ENCODE measurements around the gene CDH22.

The CDH22 gene

GRCh38 chr20:46235077-46235476 is 73.2 kb downstream of the CDH22 start:
- H2BK12ac ChIP-seq (ENCODE audit: low read length): no peak overlapping the region
- H3K4me3 ChIP-seq (ENCODE audit: low read length in 2 of 2): no peak overlapping the region
- H3K14ac ChIP-seq (ENCODE audit: low read length): no peak overlapping the region
- no peak for DNase-seq (ENCODE audit: low spot score)
- H3K23ac ChIP-seq (ENCODE audit: low read depth, low read length, poor library complexity): no peak overlapping the region
- H3K4ac ChIP-seq (ENCODE audit: low read length): no peak overlapping the region
- no peak overlapping the region for H3K9ac ChIP-seq (ENCODE audit: low read depth, low read length, poor library complexity)
- H3K4me1 ChIP-seq (ENCODE audit: control insufficient read depth in 2 of 2, insufficient read depth in 1 of 2, low read depth in 1 of 2, low read length in 2 of 2): no peaks in the 10 kb centered on the region
- H3K79me1 ChIP-seq (ENCODE audit: low read depth, low read length): no peaks in the 10 kb centered on the region
- H3K18ac ChIP-seq (ENCODE audit: low read length): no peak overlapping the region
- H3K27ac ChIP-seq (replicated peaks; ENCODE audit: low read length): no peak overlapping the region
- H3K27me3 ChIP-seq (ENCODE audit: control insufficient read depth in 3 of 3, insufficient read depth in 3 of 3, low read depth in 1 of 3, low read length in 3 of 3): peaks cover 0 to 18% (median 0%) of the 10 kb centered on the region in 3 experiments
- H3K9me3 ChIP-seq (replicated peaks in 1 of 2; ENCODE audit: control insufficient read depth in 2 of 2, insufficient read depth in 1 of 2, low read depth in 1 of 2, low read length in 2 of 2): no peaks in the 10 kb centered on the region
- H2BK15ac ChIP-seq (ENCODE audit: low read length): no peak overlapping the region
- H4K8ac ChIP-seq (ENCODE audit: low read depth, low read length): no peak overlapping the region
- no peak overlapping the region for H3K4me2 ChIP-seq (ENCODE audit: insufficient read depth, low read length, poor library complexity, severe bottlenecking)
- H2AK5ac ChIP-seq (ENCODE audit: low read depth, low read length): no peak overlapping the region
- H4K91ac ChIP-seq (ENCODE audit: low read depth, low read length, poor library complexity): no peak overlapping the region
- no peak overlapping the region for H2AFZ ChIP-seq (ENCODE audit: low read length)
- no peak overlapping the region for H2BK5ac ChIP-seq (ENCODE audit: low read length)
- H2BK120ac ChIP-seq (ENCODE audit: low read depth, low read length): no peak overlapping the region
- no peaks in the 10 kb centered on the region for H3K36me3 ChIP-seq (replicated peaks in 1 of 2; ENCODE audit: control insufficient read depth in 2 of 2, insufficient read depth in 2 of 2, low read length in 2 of 2)

DNA sequence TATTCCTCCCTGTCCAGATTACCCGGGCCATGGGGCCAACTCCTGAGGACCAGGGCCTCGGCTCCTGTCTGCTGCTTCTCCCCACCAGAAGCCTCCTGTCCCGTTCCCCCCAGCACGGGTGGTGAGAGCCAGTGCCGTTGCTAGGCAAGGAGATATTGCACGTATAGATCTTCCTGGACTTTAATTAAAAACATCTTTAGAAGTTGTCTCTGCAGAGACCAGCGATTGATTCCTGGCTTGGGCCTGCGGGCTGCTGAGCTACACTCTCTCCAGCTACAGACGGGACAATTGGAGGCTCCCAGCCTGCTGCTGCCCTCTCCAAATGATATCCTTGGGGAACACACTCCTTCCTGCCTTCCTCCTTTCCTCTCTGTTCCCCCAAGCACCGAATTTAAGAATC is 74.6 kb downstream of the CDH22 start:
- H3K27ac ChIP-seq (replicated peaks; ENCODE audit: low read length): no peak overlapping the region
- no peak overlapping the region for H2BK5ac ChIP-seq (ENCODE audit: low read length)
- H2AK5ac ChIP-seq (ENCODE audit: low read depth, low read length): no peak overlapping the region
- no peaks in the 10 kb centered on the region for H3K9me3 ChIP-seq (replicated peaks in 1 of 2; ENCODE audit: control insufficient read depth in 2 of 2, insufficient read depth in 1 of 2, low read depth in 1 of 2, low read length in 2 of 2)
- WGBS, 2 donors (ENCODE audit: extremely low coverage in 2 of 2, insufficient read length in 2 of 2, insufficient replicate concordance in 1 of 2): no CpG with 5 or more reads among the region's 10 CpGs
- no peak overlapping the region for H3K4me3 ChIP-seq (ENCODE audit: low read length in 2 of 2)
- no peak overlapping the region for H2AFZ ChIP-seq (ENCODE audit: low read length)
- H3K14ac ChIP-seq (ENCODE audit: low read length): no peak overlapping the region
- no peak overlapping the region for H3K4me2 ChIP-seq (ENCODE audit: insufficient read depth, low read length, poor library complexity, severe bottlenecking)
- H3K18ac ChIP-seq (ENCODE audit: low read length): no peak overlapping the region
- no peak overlapping the region for H2BK15ac ChIP-seq (ENCODE audit: low read length)
- no peak overlapping the region for H3K23ac ChIP-seq (ENCODE audit: low read depth, low read length, poor library complexity)
- DNase-seq (ENCODE audit: low spot score): no peak
- no peak overlapping the region for H3K4ac ChIP-seq (ENCODE audit: low read length)
- H3K4me1 ChIP-seq (ENCODE audit: control insufficient read depth in 2 of 2, insufficient read depth in 1 of 2, low read depth in 1 of 2, low read length in 2 of 2): no peaks in the 10 kb centered on the region
- no peak overlapping the region for H4K91ac ChIP-seq (ENCODE audit: low read depth, low read length, poor library complexity)
- no peak overlapping the region for H2BK12ac ChIP-seq (ENCODE audit: low read length)
- no peaks in the 10 kb centered on the region for H3K36me3 ChIP-seq (replicated peaks in 1 of 2; ENCODE audit: control insufficient read depth in 2 of 2, insufficient read depth in 2 of 2, low read length in 2 of 2)
- no peaks in the 10 kb centered on the region for H3K79me1 ChIP-seq (ENCODE audit: low read depth, low read length)
- no peak overlapping the region for H2BK120ac ChIP-seq (ENCODE audit: low read depth, low read length)
- no peak overlapping the region for H3K9ac ChIP-seq (ENCODE audit: low read depth, low read length, poor library complexity)
- H3K27me3 ChIP-seq (ENCODE audit: control insufficient read depth in 3 of 3, insufficient read depth in 3 of 3, low read depth in 1 of 3, low read length in 3 of 3): peaks cover 0 to 9% (median 0%) of the 10 kb centered on the region in 3 experiments
- no peak overlapping the region for H4K8ac ChIP-seq (ENCODE audit: low read depth, low read length)

DNA sequence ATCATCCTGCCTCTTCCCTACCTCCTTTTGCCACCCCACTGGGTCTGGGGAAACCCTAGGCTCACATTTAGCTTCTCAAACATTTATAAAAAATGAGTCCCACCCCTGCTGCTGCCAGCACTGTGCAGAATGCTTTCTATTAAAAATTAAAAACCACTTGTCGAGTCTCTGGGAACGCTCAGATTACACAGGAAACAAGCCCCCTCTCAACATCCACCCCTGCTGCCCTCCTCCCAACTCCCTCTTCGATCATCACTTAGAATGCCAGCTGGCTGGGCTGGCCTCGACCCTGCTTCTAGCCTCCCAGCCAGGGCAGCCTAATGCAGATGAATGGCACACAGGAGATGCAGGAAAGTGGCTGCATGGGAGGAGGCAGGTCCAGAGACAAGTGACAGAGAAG is 75.8 kb downstream of the CDH22 start:
- Histone ChIP-seq H3K23ac (ENCODE audit: low read depth, low read length, poor library complexity) (peak overlapping the region; percentile 44), H3K4me3 (ENCODE audit: low read length in 2 of 2) (no peak overlapping the region), H4K8ac (ENCODE audit: low read depth, low read length) (no peak overlapping the region), H2BK5ac (ENCODE audit: low read length) (no peak overlapping the region), H2AFZ (ENCODE audit: low read length) (no peak overlapping the region), H3K27me3 (ENCODE audit: control insufficient read depth in 3 of 3, insufficient read depth in 3 of 3, low read depth in 1 of 3, low read length in 3 of 3) (peaks cover 0 to 2% (median 0%) of the 10 kb centered on the region in 3 experiments), H2BK12ac (ENCODE audit: low read length) (no peak overlapping the region), H2BK120ac (ENCODE audit: low read depth, low read length) (no peak overlapping the region), H2BK15ac (ENCODE audit: low read length) (no peak overlapping the region), H3K9ac (ENCODE audit: low read depth, low read length, poor library complexity) (no peak overlapping the region), H2AK5ac (ENCODE audit: low read depth, low read length) (no peak overlapping the region), H3K14ac (ENCODE audit: low read length) (no peak overlapping the region), H3K4me2 (ENCODE audit: insufficient read depth, low read length, poor library complexity, severe bottlenecking) (no peak overlapping the region), H3K36me3 (replicated peaks in 1 of 2; ENCODE audit: control insufficient read depth in 2 of 2, insufficient read depth in 2 of 2, low read length in 2 of 2) (no peaks in the 10 kb centered on the region), H4K91ac (ENCODE audit: low read depth, low read length, poor library complexity) (no peak overlapping the region), H3K4ac (ENCODE audit: low read length) (no peak overlapping the region), H3K18ac (ENCODE audit: low read length) (no peak overlapping the region), H3K27ac (replicated peaks; ENCODE audit: low read length) (no peak overlapping the region), H3K79me1 (ENCODE audit: low read depth, low read length) (no peaks in the 10 kb centered on the region), H3K9me3 (replicated peaks in 1 of 2; ENCODE audit: control insufficient read depth in 2 of 2, insufficient read depth in 1 of 2, low read depth in 1 of 2, low read length in 2 of 2) (no peaks in the 10 kb centered on the region), H3K4me1 (ENCODE audit: control insufficient read depth in 2 of 2, insufficient read depth in 1 of 2, low read depth in 1 of 2, low read length in 2 of 2) (no peaks in the 10 kb centered on the region)
- WGBS, 2 donors (ENCODE audit: extremely low coverage in 2 of 2, insufficient read length in 2 of 2, insufficient replicate concordance in 1 of 2): no CpG with 5 or more reads among the region's 4 CpGs
- DNase-seq (ENCODE audit: low spot score): no peak

GRCh38 chr20:46230801-46231282 is 77.5 kb downstream of the CDH22 start:
- H3K18ac ChIP-seq (ENCODE audit: low read length): no peak overlapping the region
- H3K23ac ChIP-seq (ENCODE audit: low read depth, low read length, poor library complexity): no peak overlapping the region
- DNase-seq (ENCODE audit: low spot score): peak; percentile 72
- H2AFZ ChIP-seq (ENCODE audit: low read length): no peak overlapping the region
- H3K4me3 ChIP-seq (ENCODE audit: low read length in 2 of 2): no peak overlapping the region
- H3K9me3 ChIP-seq (replicated peaks in 1 of 2; ENCODE audit: control insufficient read depth in 2 of 2, insufficient read depth in 1 of 2, low read depth in 1 of 2, low read length in 2 of 2): no peaks in the 10 kb centered on the region
- H3K27me3 ChIP-seq (ENCODE audit: control insufficient read depth in 3 of 3, insufficient read depth in 3 of 3, low read depth in 1 of 3, low read length in 3 of 3): peaks cover 0 to 2% (median 0%) of the 10 kb centered on the region in 3 experiments
- no peaks in the 10 kb centered on the region for H3K36me3 ChIP-seq (replicated peaks in 1 of 2; ENCODE audit: control insufficient read depth in 2 of 2, insufficient read depth in 2 of 2, low read length in 2 of 2)
- no peak overlapping the region for H3K4me2 ChIP-seq (ENCODE audit: insufficient read depth, low read length, poor library complexity, severe bottlenecking)
- no peak overlapping the region for H3K27ac ChIP-seq (replicated peaks; ENCODE audit: low read length)
- WGBS, 2 donors (ENCODE audit: extremely low coverage in 2 of 2, insufficient read length in 2 of 2, insufficient replicate concordance in 1 of 2): no CpG with 5 or more reads among the region's 4 CpGs
- H3K79me1 ChIP-seq (ENCODE audit: low read depth, low read length): no peaks in the 10 kb centered on the region
- no peak overlapping the region for H3K4ac ChIP-seq (ENCODE audit: low read length)
- H3K14ac ChIP-seq (ENCODE audit: low read length): no peak overlapping the region
- no peak overlapping the region for H2BK15ac ChIP-seq (ENCODE audit: low read length)
- H2AK5ac ChIP-seq (ENCODE audit: low read depth, low read length): no peak overlapping the region
- no peaks in the 10 kb centered on the region for H3K4me1 ChIP-seq (ENCODE audit: control insufficient read depth in 2 of 2, insufficient read depth in 1 of 2, low read depth in 1 of 2, low read length in 2 of 2)
- H4K91ac ChIP-seq (ENCODE audit: low read depth, low read length, poor library complexity): no peak overlapping the region
- H2BK5ac ChIP-seq (ENCODE audit: low read length): no peak overlapping the region
- H2BK120ac ChIP-seq (ENCODE audit: low read depth, low read length): no peak overlapping the region
- H3K9ac ChIP-seq (ENCODE audit: low read depth, low read length, poor library complexity): no peak overlapping the region
- no peak overlapping the region for H4K8ac ChIP-seq (ENCODE audit: low read depth, low read length)
- no peak overlapping the region for H2BK12ac ChIP-seq (ENCODE audit: low read length)

All from neuronal stem cell (in vitro differentiated cells).